ENCODE results near the gene MAGEC2. TPM values are rescaled to one million over a fixed set of nuclear protein-coding genes. Genes with fewer than 3 reads are reported as not detected.

The MAGEC2 gene, protein sequence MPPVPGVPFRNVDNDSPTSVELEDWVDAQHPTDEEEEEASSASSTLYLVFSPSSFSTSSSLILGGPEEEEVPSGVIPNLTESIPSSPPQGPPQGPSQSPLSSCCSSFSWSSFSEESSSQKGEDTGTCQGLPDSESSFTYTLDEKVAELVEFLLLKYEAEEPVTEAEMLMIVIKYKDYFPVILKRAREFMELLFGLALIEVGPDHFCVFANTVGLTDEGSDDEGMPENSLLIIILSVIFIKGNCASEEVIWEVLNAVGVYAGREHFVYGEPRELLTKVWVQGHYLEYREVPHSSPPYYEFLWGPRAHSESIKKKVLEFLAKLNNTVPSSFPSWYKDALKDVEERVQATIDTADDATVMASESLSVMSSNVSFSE
- total RNA-seq, result not detected

DNA sequence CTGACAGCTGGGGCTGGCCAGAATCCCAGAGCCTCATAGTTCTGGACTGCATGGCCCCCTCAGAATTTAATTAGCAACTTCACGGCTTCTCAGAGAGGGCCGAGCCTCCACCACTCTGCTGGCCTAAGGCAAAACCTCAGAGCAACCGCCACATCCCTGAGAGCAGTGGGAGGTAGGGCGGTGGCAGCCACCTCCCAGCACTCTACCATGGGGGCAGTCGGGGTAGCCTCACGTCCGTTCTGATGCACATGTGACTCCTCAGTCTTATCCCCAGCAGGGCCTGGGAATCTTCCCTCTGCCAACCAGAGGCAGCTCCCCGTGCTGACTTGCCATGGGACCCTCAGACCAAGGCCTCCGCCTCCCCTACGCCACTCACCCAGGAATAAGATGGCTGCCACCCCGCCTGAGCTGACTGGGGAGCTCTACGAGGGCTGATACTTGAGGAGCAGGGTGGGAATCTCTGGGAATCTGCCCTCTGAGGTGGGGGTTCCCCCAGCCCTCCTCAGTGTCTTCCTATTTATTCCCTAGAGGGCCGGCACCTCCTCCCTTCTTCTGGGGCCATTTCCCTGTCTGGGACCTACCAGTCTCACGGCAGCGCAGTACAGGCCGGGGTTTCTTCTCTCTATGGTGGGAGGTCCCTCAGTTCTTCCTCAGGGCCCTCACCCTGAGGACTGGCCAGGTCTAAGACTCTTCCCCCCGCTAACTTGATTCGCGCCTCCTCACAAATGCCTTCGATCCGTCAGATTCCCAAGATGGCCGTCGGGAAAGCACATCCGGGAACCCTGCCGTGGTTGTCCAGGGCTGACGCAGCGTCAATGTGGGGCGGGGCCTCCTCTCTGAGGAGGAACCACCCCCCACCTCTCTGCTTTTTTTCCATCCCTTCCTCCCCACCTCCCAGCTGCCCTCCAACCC is at the start of gene MAGEC2:
Gene MAGEC2 (minus strand): TSS at position 769 of the 912 bp plus-strand sequence. CDS start 1,303 bp downstream, outside the sequence.
- H3K27ac Mint-ChIP-seq, result no peak within 1 kb of the TSS
- DNase-seq, result no peak
- H3K36me3 Mint-ChIP-seq (ENCODE audit: insufficient read depth in 2 of 2), result no peaks in the 10 kb centered on the region
- H3K9me3 Mint-ChIP-seq, result no peaks in the 10 kb centered on the region
- no peaks in the 10 kb centered on the region for H3K4me1 Mint-ChIP-seq (ENCODE audit: low read depth)
- ATAC-seq (replicated peaks in 1 of 2), result no peak
- no peak within 1 kb of the TSS for H3K4me3 Mint-ChIP-seq
- H3K27me3 Mint-ChIP-seq (ENCODE audit: low read depth), result peaks cover 7% of the 10 kb centered on the region

DNA sequence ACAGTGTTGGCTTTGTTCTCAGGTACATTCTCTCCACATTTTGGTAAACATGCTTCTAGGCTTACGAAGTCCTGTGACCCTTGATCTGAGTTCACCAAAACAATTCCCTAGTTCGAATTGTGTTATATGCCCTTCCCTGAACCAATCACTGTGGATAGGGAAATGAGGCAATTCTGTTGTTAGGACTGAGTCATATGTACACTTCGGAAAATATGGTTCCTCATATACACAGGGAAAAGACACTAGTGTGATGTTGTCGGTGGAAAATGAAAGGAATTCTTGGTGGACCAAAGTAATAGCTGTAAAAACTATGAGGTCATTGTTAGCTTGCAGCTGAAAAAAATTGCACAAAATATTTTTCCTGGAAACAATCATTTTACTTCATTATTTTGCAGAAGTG is 46.6 kb upstream of the MAGEC2 start:
- Mint-ChIP-seq H3K27ac (no peak overlapping the region), H3K9me3 (no peaks in the 10 kb centered on the region)

DNA sequence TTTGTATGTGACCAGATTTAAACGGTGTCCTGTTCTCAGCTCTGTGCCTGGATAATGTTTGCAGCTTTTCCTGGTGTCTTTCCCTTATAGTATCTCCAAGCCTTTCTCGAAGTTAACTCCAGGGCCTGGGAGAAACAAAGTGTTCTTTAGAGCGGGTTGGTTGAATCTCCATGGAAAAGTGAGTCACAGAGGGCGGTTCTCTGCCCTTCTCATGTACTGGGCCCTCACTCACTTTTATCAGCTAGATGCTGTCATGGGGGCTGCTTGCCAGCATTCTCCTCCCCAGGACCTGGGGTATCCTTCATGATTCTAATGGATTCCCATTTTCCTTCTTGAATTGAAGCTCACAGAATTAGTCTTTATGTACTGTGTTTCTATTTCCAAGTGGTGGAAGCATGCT is 46.1 kb upstream of the MAGEC2 start:
- Mint-ChIP-seq H3K27me3 (ENCODE audit: low read depth) (no peaks in the 10 kb centered on the region), H3K4me1 (ENCODE audit: low read depth) (no peaks in the 10 kb centered on the region)

More for the DNA sequence above, 46.6 kb upstream of the MAGEC2 start:
- Mint-ChIP-seq H3K4me3 (no peak overlapping the region), H3K36me3 (ENCODE audit: insufficient read depth in 2 of 2) (no peaks in the 10 kb centered on the region), H3K4me1 (ENCODE audit: low read depth) (no peaks in the 10 kb centered on the region), H3K27me3 (ENCODE audit: low read depth) (no peaks in the 10 kb centered on the region)
- DNase-seq, result no peak
- no peak for ATAC-seq (replicated peaks in 1 of 2)

DNA sequence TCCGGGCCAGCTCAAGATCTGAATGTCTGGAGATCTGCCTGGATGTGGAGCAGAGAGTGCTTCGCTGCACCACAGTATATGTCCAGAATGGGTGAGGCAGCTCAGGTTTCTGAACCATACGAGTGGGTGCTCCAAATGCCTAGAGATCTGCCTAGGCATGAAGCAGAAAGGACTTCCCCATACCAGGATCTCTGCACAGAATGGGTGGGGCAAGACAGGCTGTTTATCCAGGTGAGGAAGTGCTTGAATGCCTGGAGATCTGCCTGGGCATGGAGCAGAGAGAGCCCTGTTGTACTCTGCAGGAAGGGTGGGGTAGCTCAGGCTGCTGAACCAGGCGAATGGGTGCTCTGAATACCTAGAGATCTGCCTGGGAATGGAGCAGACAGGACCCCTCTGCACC is 45.4 kb upstream of the MAGEC2 start:
- H3K4me3 Mint-ChIP-seq, result no peak overlapping the region
- H3K36me3 Mint-ChIP-seq (ENCODE audit: insufficient read depth in 2 of 2), result no peaks in the 10 kb centered on the region
- H3K27me3 Mint-ChIP-seq (ENCODE audit: low read depth), result no peaks in the 10 kb centered on the region
- no peak overlapping the region for H3K27ac Mint-ChIP-seq
- ATAC-seq (replicated peaks in 1 of 2) (no peak), DNase-seq (no peak)
- no peaks in the 10 kb centered on the region for H3K4me1 Mint-ChIP-seq (ENCODE audit: low read depth)
- H3K9me3 Mint-ChIP-seq, result no peaks in the 10 kb centered on the region

More for the DNA sequence above, 46.1 kb upstream of the MAGEC2 start:
- Mint-ChIP-seq H3K9me3 (no peaks in the 10 kb centered on the region), H3K36me3 (ENCODE audit: insufficient read depth in 2 of 2) (no peaks in the 10 kb centered on the region), H3K27ac (no peak overlapping the region), H3K4me3 (no peak overlapping the region)
- DNase-seq (no peak), ATAC-seq (replicated peaks in 1 of 2) (no peak)

DNA sequence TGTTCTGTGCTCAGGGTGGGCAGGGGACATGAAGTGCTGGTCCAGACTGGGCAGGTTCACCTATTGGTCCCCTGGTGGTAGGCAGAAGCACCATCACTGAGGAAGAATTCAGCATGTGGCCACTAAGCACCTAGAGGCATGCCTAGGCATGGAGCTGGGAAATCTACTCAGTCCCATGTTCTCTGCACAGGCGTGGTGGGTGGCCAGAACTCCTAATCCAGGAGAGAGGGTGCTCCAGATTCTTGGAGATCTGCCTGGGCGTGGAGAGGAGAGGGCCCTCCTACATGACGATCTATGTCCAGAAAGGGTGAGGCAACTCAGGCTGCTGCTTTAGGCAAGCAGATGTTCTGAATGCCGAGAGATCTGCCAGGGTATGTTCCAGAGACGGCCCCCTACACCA is 44.6 kb upstream of the MAGEC2 start:
- Mint-ChIP-seq H3K4me1 (ENCODE audit: low read depth) (no peaks in the 10 kb centered on the region), H3K4me3 (no peak overlapping the region), H3K36me3 (ENCODE audit: insufficient read depth in 2 of 2) (no peaks in the 10 kb centered on the region), H3K27ac (no peak overlapping the region), H3K27me3 (ENCODE audit: low read depth) (no peaks in the 10 kb centered on the region), H3K9me3 (no peaks in the 10 kb centered on the region)
- DNase-seq, result no peak
- ATAC-seq (replicated peaks in 1 of 2), result no peak

DNA sequence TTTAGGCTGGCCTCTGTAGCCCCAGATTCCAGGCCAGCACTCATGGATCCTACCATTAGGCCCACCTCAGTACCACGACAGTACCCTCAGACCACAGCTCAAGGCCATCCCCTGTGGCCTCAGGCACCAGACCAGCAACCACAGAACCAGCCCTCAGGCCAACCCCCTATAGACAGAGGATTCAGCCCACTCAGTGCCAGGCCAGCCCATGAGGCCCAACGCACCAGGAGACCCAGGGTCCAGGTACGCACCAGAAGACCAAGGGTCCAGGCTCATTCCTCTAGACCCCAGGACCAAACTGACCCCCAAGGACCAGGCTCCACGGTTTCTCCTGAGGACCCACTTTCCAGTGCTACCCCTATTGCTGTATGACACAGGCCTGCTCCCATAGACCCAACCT is 39.5 kb upstream of the MAGEC2 start:
- Mint-ChIP-seq H3K27me3 (ENCODE audit: low read depth) (no peaks in the 10 kb centered on the region), H3K27ac (no peak overlapping the region), H3K36me3 (ENCODE audit: insufficient read depth in 2 of 2) (no peaks in the 10 kb centered on the region), H3K4me3 (no peak overlapping the region), H3K9me3 (no peaks in the 10 kb centered on the region), H3K4me1 (ENCODE audit: low read depth) (no peaks in the 10 kb centered on the region)
- DNase-seq (no peak), ATAC-seq (replicated peaks in 1 of 2) (no peak)

DNA sequence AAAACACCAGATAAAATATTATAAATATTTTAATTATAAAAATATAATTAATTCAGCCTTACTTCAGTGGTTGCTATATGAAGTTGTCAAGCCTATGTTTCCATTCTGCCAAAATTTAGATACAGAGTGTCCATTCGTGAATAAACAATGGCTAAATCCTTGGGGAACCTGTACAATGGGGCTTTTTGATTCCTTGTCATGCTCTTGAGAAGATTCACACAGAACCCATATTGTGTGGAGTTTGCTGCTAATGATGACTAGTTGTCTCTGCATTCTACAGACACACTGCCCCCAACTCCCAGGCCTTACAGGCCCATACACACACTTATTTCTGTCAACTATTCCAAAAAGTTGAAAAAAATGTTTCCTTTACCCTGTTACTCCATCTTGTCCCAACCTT is 33.4 kb upstream of the MAGEC2 start:
- Mint-ChIP-seq H3K9me3 (peaks cover 0 to 2% of the 10 kb centered on the region in 2 donors), H3K4me1 (ENCODE audit: low read depth) (no peaks in the 10 kb centered on the region)
- ATAC-seq (replicated peaks in 1 of 2), result no peak

DNA sequence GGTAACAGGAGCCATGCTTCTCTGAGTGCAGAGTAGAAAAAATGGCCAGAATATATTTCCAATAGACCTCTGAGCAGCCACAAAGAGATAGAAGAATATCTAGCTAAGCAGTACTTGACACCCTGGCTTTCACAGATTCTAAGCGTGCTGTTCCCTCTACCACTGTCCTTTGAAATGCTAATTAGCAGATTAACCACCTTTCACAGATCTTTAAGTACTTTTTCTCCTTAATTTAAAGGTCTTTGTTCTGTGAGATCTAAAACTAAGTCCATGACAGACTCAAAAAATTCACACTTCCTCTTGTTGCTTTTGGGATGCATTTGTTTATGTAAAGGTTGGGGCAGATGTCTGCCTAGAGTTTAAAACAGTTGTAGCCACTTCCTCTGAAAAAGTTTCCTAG is 28.3 kb upstream of the MAGEC2 start:
- H3K36me3 Mint-ChIP-seq (ENCODE audit: insufficient read depth in 2 of 2), result peaks cover 0 to 4% of the 10 kb centered on the region in 2 donors
- no peak overlapping the region for H3K4me3 Mint-ChIP-seq
- no peak overlapping the region for H3K27ac Mint-ChIP-seq
- H3K9me3 Mint-ChIP-seq, result peaks cover 0 to 2% of the 10 kb centered on the region in 2 donors
- H3K4me1 Mint-ChIP-seq (ENCODE audit: low read depth), result no peaks in the 10 kb centered on the region
- H3K27me3 Mint-ChIP-seq (ENCODE audit: low read depth), result no peaks in the 10 kb centered on the region
- ATAC-seq (replicated peaks in 1 of 2) (no peak), DNase-seq (no peak)

More for the DNA sequence above, 33.4 kb upstream of the MAGEC2 start:
- Mint-ChIP-seq H3K27ac (no peak overlapping the region), H3K27me3 (ENCODE audit: low read depth) (no peaks in the 10 kb centered on the region), H3K4me3 (no peak overlapping the region), H3K36me3 (ENCODE audit: insufficient read depth in 2 of 2) (peaks cover 0 to 2% of the 10 kb centered on the region in 2 donors)
- DNase-seq, result no peak

DNA sequence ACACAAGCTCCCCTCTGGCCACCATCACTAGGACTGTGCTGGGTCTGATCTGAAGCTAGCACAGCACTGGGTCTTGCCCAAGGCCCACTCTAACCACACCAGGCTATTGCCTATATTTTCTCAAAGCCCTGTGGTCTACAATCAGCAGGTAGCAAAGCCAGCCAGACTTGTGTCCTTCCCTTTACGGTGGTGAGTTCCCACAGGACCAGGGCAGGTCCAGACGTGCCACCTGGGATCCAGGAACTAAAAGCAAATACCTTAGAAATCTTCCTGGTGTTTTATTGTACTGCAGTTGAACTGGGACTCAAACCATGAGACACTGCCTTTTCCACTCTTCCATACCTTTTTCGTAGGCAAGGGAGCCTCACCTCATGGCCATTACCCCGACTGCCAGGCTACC is 9.0 kb upstream of the MAGEC2 start:
- peaks cover 6% of the 10 kb centered on the region for H3K27me3 Mint-ChIP-seq (ENCODE audit: low read depth)
- DNase-seq (no peak), ATAC-seq (replicated peaks in 1 of 2) (no peak)
- H3K4me3 Mint-ChIP-seq, result no peak overlapping the region
- H3K9me3 Mint-ChIP-seq, result peaks cover 0 to 2% of the 10 kb centered on the region in 2 donors
- no peaks in the 10 kb centered on the region for H3K4me1 Mint-ChIP-seq (ENCODE audit: low read depth)
- H3K36me3 Mint-ChIP-seq (ENCODE audit: insufficient read depth in 2 of 2), result no peaks in the 10 kb centered on the region
- H3K27ac Mint-ChIP-seq, result no peak overlapping the region

DNA sequence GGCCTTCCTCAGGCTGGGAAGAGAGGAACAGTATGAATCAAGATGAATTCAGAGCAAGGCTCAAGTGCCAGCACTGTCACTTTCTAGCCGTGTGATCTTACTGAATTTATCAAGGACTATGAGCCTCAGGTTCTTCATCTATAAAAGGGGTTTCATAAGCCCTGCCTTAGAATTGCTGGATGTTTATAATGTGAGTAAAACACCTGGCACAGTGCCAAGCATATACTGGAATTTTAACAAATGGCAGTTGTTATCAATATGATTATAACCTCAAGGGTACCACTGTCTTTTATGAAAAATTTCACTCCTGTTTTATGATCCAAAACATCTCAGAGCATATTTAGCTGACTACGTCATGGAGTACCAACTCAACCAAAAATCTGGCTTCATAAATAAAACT is 4.0 kb downstream of the MAGEC2 start:
- DNase-seq (no peak), ATAC-seq (replicated peaks in 1 of 2) (no peak)
- Mint-ChIP-seq H3K9me3 (no peaks in the 10 kb centered on the region), H3K4me3 (no peak overlapping the region), H3K27me3 (ENCODE audit: low read depth) (peaks cover 11% of the 10 kb centered on the region), H3K36me3 (ENCODE audit: insufficient read depth in 2 of 2) (no peaks in the 10 kb centered on the region), H3K27ac (no peak overlapping the region), H3K4me1 (ENCODE audit: low read depth) (no peaks in the 10 kb centered on the region)

DNA sequence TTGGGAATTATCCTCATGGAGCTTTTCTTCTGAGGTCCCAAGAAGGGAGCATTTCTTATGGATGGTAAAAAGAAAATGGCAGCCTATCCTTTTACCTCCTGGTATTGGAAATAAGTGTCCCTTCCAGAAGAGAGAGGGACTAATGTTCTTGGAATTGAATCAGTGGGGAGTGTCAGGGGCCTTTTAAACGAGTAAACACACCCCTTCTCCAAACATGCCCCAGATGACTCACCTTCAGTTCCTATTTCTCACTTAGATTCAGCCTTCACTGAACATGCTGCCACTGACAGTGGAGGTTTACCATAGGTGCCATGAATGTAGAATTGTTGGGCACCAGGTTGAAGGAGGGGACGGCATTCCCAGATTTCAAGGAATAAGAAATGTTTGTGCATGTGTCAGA is 19.0 kb downstream of the MAGEC2 start:
- Mint-ChIP-seq H3K36me3 (ENCODE audit: insufficient read depth in 2 of 2) (no peaks in the 10 kb centered on the region), H3K4me1 (ENCODE audit: low read depth) (no peaks in the 10 kb centered on the region), H3K27ac (no peak overlapping the region), H3K4me3 (no peak overlapping the region), H3K9me3 (peaks cover 2 to 5% of the 10 kb centered on the region in 2 donors), H3K27me3 (ENCODE audit: low read depth) (no peaks in the 10 kb centered on the region)
- ATAC-seq (replicated peaks in 1 of 2) (no peak), DNase-seq (no peak)

DNA sequence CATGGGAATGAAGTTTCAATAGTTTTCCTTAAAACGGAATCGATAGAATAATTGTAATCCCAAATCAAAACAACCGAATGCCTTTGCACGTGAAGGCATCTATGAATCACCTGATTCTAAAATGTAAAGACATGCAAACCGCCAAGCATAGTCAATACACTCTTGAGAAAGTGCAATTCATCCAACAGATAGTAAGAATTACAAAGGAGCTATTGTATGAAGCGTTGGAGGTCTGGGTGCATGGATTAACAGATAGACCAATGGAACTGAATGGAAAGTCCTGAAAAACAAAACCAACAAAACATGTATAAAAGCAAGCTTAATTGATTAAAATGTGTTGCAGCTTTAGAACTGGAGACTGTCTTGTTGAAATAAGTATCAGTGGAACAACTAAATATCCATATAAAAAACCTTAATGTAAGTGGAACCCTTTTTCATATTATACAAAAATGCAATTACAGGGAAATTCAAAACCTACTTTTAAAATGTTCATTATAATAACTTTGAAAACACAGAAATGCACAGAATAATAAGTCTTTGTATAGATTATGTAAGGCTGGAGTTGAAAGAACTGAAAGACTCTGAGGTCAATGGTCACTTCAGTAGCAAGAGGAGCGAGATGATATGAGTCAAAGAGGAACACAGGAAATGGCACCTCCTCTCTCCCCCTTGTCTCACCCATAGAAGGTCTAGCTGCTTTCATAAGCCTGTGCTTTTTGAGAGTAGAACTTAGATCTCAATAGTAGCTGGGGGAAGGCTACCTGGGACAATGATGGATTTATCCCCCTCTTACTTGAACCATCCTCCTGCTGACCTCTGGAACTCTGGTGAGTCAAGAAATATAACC is 20.1 kb downstream of the MAGEC2 start:
- H3K4me1 Mint-ChIP-seq (ENCODE audit: low read depth), result no peaks in the 10 kb centered on the region
- no peak for DNase-seq
- H3K36me3 Mint-ChIP-seq (ENCODE audit: insufficient read depth in 2 of 2), result no peaks in the 10 kb centered on the region
- no peaks in the 10 kb centered on the region for H3K27me3 Mint-ChIP-seq (ENCODE audit: low read depth)
- no peak overlapping the region for H3K27ac Mint-ChIP-seq
- no peak overlapping the region for H3K4me3 Mint-ChIP-seq
- peaks cover 2 to 5% of the 10 kb centered on the region in 2 donors for H3K9me3 Mint-ChIP-seq
- no peak for ATAC-seq (replicated peaks in 1 of 2)

DNA sequence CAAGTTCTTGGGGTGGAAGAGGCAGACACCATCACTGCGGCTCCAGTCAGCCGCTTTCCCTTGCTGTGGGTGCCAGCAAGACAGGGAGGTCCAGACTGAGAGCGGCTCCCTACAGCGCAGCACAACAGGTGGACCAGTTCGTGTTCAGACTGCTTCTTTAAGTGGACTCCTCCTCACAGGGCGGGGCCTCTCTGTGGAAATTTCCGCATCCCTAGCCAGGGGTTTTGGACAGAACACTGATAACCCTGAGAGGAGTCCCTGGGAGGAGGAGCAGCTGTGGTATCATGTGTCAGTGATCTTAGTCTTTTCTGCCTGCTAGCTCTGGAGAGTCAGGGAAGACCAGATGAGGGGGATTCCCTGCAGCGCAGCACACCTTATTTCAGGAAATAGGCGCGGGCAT is 48.5 kb downstream of the MAGEC2 start:
- no peaks in the 10 kb centered on the region for H3K4me1 Mint-ChIP-seq (ENCODE audit: low read depth)
- H3K27me3 Mint-ChIP-seq (ENCODE audit: low read depth), result peaks cover 5% of the 10 kb centered on the region
- H3K9me3 Mint-ChIP-seq, result peaks cover 0 to 2% of the 10 kb centered on the region in 2 donors
- no peak overlapping the region for H3K4me3 Mint-ChIP-seq
- no peaks in the 10 kb centered on the region for H3K36me3 Mint-ChIP-seq (ENCODE audit: insufficient read depth in 2 of 2)
- DNase-seq (no peak), ATAC-seq (replicated peaks in 1 of 2) (no peak)
- H3K27ac Mint-ChIP-seq, result no peak overlapping the region
